ENCODE measurements around the gene DIO1. TPM values are rescaled to one million over a fixed set of nuclear protein-coding genes. Genes with fewer than 3 reads are reported as not detected.

DIO1 gene
- total RNA-seq, 2 experiments from 2014 or later, result not detected

- Mint-ChIP-seq H3K4me3 (no peak overlapping the region), H3K9me3 (no peaks in the 10 kb centered on the region), H3K36me3 (ENCODE audit: low read depth) (peaks cover 4% of the 10 kb centered on the region), H3K4me1 (peaks cover 9% of the 10 kb centered on the region), H3K27ac (no peak overlapping the region), H3K27me3 (peaks cover 10% of the 10 kb centered on the region)
- no peak for DNase-seq
- ChIA-PET POLR2A (interaction anchor here (0.8 to 3.1 kb wide), 4 partner anchors 9 to 46 kb away, joined by 3 to 13 read pairs (median 5); partner anchors contain the start of genes IFT25, LRRC42 and YIPF1), CTCF (interaction anchor here (1.2 to 1.5 kb wide), 2 partner anchors 20 to 38 kb away, joined by 4 to 5 read pairs; no protein-coding TSS in a partner anchor)
Measured at GRCh38 chr1:53899206-53899628, 5.2 kb downstream of the DIO1 start.

DNA sequence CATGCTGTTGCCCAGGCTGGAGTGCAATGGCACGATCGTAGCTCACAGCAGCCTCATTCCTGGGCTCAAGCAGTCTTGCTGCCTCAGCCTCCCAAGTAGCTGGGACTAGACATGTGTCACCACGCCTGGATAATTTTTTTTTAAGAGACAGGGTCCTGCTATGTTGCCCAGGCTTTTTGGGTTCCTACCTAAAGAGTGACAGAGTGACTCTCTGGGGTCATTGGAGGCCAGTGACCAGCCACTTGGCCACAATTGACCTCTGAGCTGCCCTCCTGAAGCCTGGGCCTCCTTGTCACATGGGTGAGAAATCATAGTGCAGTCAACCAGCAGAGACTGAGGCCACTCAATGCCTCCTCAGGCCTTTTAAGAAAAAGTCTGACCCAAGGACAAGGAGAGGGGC lies 5.7 kb downstream of the DIO1 start:
- ChIA-PET CTCF (interaction anchor here (1.2 to 1.5 kb wide), 2 partner anchors 21 to 39 kb away, joined by 4 to 5 read pairs; no protein-coding TSS in a partner anchor), POLR2A (interaction anchor here (0.8 to 3.1 kb wide), 3 partner anchors 10 to 46 kb away, joined by 3 to 13 read pairs (median 7); partner anchors contain the start of genes IFT25, LRRC42 and YIPF1)
- Mint-ChIP-seq H3K27ac (no peak overlapping the region), H3K4me3 (no peak overlapping the region), H3K9me3 (no peaks in the 10 kb centered on the region), H3K27me3 (peaks cover 8% of the 10 kb centered on the region), H3K4me1 (peaks cover 9% of the 10 kb centered on the region), H3K36me3 (ENCODE audit: low read depth) (peaks cover 4% of the 10 kb centered on the region)
- DNase-seq, result no peak

- CTCF ChIA-PET, result interaction anchor here (0.6 kb wide), 2 partner anchors 86 to 483 kb away, joined by 3 to 4 read pairs; no protein-coding TSS in a partner anchor
- no peak overlapping the region for H3K27ac Mint-ChIP-seq
Measured at GRCh38 chr1:53902235-53903138, 8.5 kb downstream of the DIO1 start.

GRCh38 chr1:53905509-53905908 lies 11.5 kb downstream of the DIO1 start:
- POLR2A ChIA-PET, result no interaction called here

More at GRCh38 chr1:53902235-53903138, 8.5 kb downstream of the DIO1 start:
- no peak for DNase-seq
- no peaks in the 10 kb centered on the region for H3K27me3 Mint-ChIP-seq
- POLR2A ChIA-PET, result no interaction called here
- no peaks in the 10 kb centered on the region for H3K36me3 Mint-ChIP-seq (ENCODE audit: low read depth)
- peaks cover 9% of the 10 kb centered on the region for H3K4me1 Mint-ChIP-seq
- no peak overlapping the region for H3K4me3 Mint-ChIP-seq
- H3K9me3 Mint-ChIP-seq, result no peaks in the 10 kb centered on the region

GRCh38 chr1:53906121-53906520 lies 12.1 kb downstream of the DIO1 start:
- CTCF ChIA-PET, result interaction anchor here (1.6 kb wide), 1 partner anchor 27 kb away, joined by 5 read pairs; no protein-coding TSS in a partner anchor
- DNase-seq, result no peak
- no peak overlapping the region for H3K27ac Mint-ChIP-seq
- no peaks in the 10 kb centered on the region for H3K27me3 Mint-ChIP-seq
- H3K36me3 Mint-ChIP-seq (ENCODE audit: low read depth), result peaks cover 5% of the 10 kb centered on the region
- POLR2A ChIA-PET, result no interaction called here
- no peak overlapping the region for H3K4me3 Mint-ChIP-seq
- peaks cover 4% of the 10 kb centered on the region for H3K4me1 Mint-ChIP-seq
- no peaks in the 10 kb centered on the region for H3K9me3 Mint-ChIP-seq

More at GRCh38 chr1:53905509-53905908, 11.5 kb downstream of the DIO1 start:
- H3K36me3 Mint-ChIP-seq (ENCODE audit: low read depth), result peaks cover 5% of the 10 kb centered on the region
- H3K4me3 Mint-ChIP-seq, result no peak overlapping the region
- peaks cover 7% of the 10 kb centered on the region for H3K4me1 Mint-ChIP-seq
- no peak for DNase-seq
- no peaks in the 10 kb centered on the region for H3K9me3 Mint-ChIP-seq
- H3K27ac Mint-ChIP-seq, result no peak overlapping the region
- no peaks in the 10 kb centered on the region for H3K27me3 Mint-ChIP-seq
- CTCF ChIA-PET, result no interaction called here

DNA sequence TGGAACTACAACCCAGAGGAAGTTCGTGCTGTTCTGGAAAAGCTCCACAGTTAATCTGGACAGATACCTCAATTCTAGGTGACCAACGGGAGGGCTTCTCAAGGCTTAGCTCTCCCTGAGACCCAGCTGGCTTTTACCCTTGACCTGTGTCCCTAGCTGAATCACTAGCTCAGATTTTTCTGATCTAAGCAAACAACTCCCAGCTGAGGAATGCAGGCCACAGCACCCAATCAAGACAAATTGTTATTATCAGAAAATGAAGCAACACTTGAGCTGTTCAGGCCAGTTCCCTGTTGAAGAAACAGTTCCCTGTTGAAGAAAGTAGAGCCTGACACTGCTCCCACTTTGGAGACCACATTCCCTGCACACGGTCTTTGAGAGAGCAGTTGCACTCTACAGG lies 16.0 kb downstream of the DIO1 start:
- ChIA-PET POLR2A (no interaction called here), CTCF (no interaction called here)
- Mint-ChIP-seq H3K4me3 (no peak overlapping the region), H3K27ac (no peak overlapping the region), H3K4me1 (no peaks in the 10 kb centered on the region), H3K9me3 (no peaks in the 10 kb centered on the region), H3K36me3 (ENCODE audit: low read depth) (peaks cover 8% of the 10 kb centered on the region), H3K27me3 (no peaks in the 10 kb centered on the region)
- no peak for DNase-seq

- ChIA-PET POLR2A (interaction anchor here (1.1 kb wide), 1 partner anchor 11 kb away, joined by 3 read pairs; no protein-coding TSS in a partner anchor), CTCF (interaction anchor here (1.0 kb wide), 1 partner anchor 37 kb away, joined by 3 read pairs; no protein-coding TSS in a partner anchor)
- H3K4me1 Mint-ChIP-seq, result peaks cover 9% of the 10 kb centered on the region
- no peaks in the 10 kb centered on the region for H3K9me3 Mint-ChIP-seq
- H3K36me3 Mint-ChIP-seq (ENCODE audit: low read depth), result peaks cover 12% of the 10 kb centered on the region
- H3K4me3 Mint-ChIP-seq, result no peak overlapping the region
- H3K27ac Mint-ChIP-seq, result no peak overlapping the region
- no peak for DNase-seq
- H3K27me3 Mint-ChIP-seq, result no peaks in the 10 kb centered on the region
Measured at GRCh38 chr1:53911442-53911841, 17.5 kb downstream of the DIO1 start.

- Mint-ChIP-seq H3K4me3 (no peak overlapping the region), H3K27me3 (no peaks in the 10 kb centered on the region), H3K4me1 (peaks cover 16% of the 10 kb centered on the region), H3K36me3 (ENCODE audit: low read depth) (peaks cover 19% of the 10 kb centered on the region), H3K27ac (no peak overlapping the region), H3K9me3 (no peaks in the 10 kb centered on the region)
- CTCF ChIA-PET, result interaction anchor here (0.7 kb wide), 1 partner anchor 46 kb away, joined by 3 read pairs; no protein-coding TSS in a partner anchor
- DNase-seq, result no peak
- POLR2A ChIA-PET, result no interaction called here
Measured at GRCh38 chr1:53913352-53914033, 19.5 kb downstream of the DIO1 start.

GRCh38 chr1:53918343-53918742 lies 24.4 kb downstream of the DIO1 start:
- DNase-seq, result no peak
- H3K36me3 Mint-ChIP-seq (ENCODE audit: low read depth), result peaks cover 29% of the 10 kb centered on the region
- H3K4me3 Mint-ChIP-seq, result no peak overlapping the region
- H3K27ac Mint-ChIP-seq, result peak overlapping the region; percentile 85
- no peaks in the 10 kb centered on the region for H3K9me3 Mint-ChIP-seq
- CTCF ChIA-PET, result interaction anchor here (0.6 kb wide), 1 partner anchor 29 kb away, joined by 3 read pairs; no protein-coding TSS in a partner anchor
- H3K27me3 Mint-ChIP-seq, result no peaks in the 10 kb centered on the region
- H3K4me1 Mint-ChIP-seq, result peaks cover 36% of the 10 kb centered on the region
- POLR2A ChIA-PET, result interaction anchor here (1.0 to 1.5 kb wide), 3 partner anchors 19 to 29 kb away, joined by 3 read pairs; partner anchors contain the start of genes LRRC42 and YIPF1

GRCh38 chr1:53919675-53920066 lies 25.7 kb downstream of the DIO1 start:
- H3K4me1 Mint-ChIP-seq, result peaks cover 36% of the 10 kb centered on the region
- no peak overlapping the region for H3K4me3 Mint-ChIP-seq
- peak; percentile 24 for DNase-seq
- CTCF ChIA-PET, result interaction anchor here (0.7 kb wide), 1 partner anchor 646 kb away, joined by 3 read pairs; no protein-coding TSS in a partner anchor
- H3K27ac Mint-ChIP-seq, result peak overlapping the region; percentile 85
- H3K27me3 Mint-ChIP-seq, result no peaks in the 10 kb centered on the region
- H3K36me3 Mint-ChIP-seq (ENCODE audit: low read depth), result peaks cover 41% of the 10 kb centered on the region
- H3K9me3 Mint-ChIP-seq, result no peaks in the 10 kb centered on the region
- POLR2A ChIA-PET, result interaction anchor here (0.6 to 1.5 kb wide), 2 partner anchors 25 to 27 kb away, joined by 3 read pairs; partner anchors contain the start of gene LRRC42

DNA sequence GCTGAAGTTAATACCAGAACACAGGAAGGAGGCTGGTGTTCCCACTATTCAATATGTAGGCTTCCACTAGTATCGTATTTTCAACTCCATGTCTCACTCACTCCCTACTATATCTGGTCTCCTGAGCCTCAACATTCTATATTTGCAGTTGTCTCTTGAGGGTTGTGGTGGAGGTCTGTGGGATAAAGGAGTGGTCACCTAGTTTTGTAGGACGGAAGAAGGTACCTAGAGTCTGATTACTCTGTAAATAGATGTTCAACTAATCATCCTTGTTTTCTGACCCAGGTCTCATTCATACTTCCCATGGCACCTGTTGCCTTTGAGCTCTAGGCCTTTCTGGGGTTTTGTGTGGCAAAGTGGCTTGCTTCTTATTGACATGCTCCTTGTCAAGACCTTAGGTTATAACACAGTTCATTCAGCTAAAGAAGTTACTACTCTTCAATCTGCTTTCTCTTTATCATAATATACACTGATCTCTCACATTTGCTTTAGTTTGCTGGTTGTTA lies 33.4 kb downstream of the DIO1 start:
- ChIA-PET CTCF (interaction anchor here (0.8 to 1.2 kb wide), 4 partner anchors 18 to 67 kb away, joined by 3 read pairs; partner anchors contain the start of gene IFT25), POLR2A (no interaction called here)
- no peak for DNase-seq
- Mint-ChIP-seq H3K27me3 (no peaks in the 10 kb centered on the region), H3K36me3 (ENCODE audit: low read depth) (peaks cover 70% of the 10 kb centered on the region), H3K27ac (no peak overlapping the region), H3K9me3 (peaks cover 2% of the 10 kb centered on the region), H3K4me3 (no peak overlapping the region), H3K4me1 (peaks cover 2% of the 10 kb centered on the region)

GRCh38 chr1:53929246-53929960 lies 35.4 kb downstream of the DIO1 start:
- H3K36me3 Mint-ChIP-seq (ENCODE audit: low read depth), result peaks cover 71% of the 10 kb centered on the region
- POLR2A ChIA-PET, result interaction anchor here (0.9 kb wide), 1 partner anchor 15 kb away, joined by 3 read pairs; no protein-coding TSS in a partner anchor

More at GRCh38 chr1:53929246-53929960, 35.4 kb downstream of the DIO1 start:
- no peak for DNase-seq
- peaks cover 2% of the 10 kb centered on the region for H3K9me3 Mint-ChIP-seq
- CTCF ChIA-PET, result interaction anchor here (2.1 kb wide), 1 partner anchor 16 kb away, joined by 6 read pairs; the partner anchor contains the start of gene IFT25
- no peak overlapping the region for H3K4me3 Mint-ChIP-seq
- no peak overlapping the region for H3K27ac Mint-ChIP-seq
- no peaks in the 10 kb centered on the region for H3K27me3 Mint-ChIP-seq
- peaks cover 2% of the 10 kb centered on the region for H3K4me1 Mint-ChIP-seq
